Mammary epithelial cell (primary cell): ENCODE measurements around the gene SYP.

ENCODE experiments used
- CTCF ChIP-seq, 2 donors: IDR thresholded peaks in 1 of 2; conservative IDR thresholded peaks in 1 of 2; 2 replicates each; pipeline ENCODE4 v1.5.1; 2011 to 2012; ENCODE audit warnings: inconsistent platforms in 2 of 2, low read length in 2 of 2, mild to moderate bottlenecking in 2 of 2, control low read depth in 1 of 2, low read depth in 1 of 2; ENCODE audit not compliant: insufficient read depth in 1 of 2; ENCODE audit errors: extremely low read depth in 1 of 2
- EZH2 ChIP-seq: IDR thresholded peaks from 2 replicates; pipeline ENCODE4 v1.6.1; 2012; ENCODE audit warnings: low read length, inconsistent platforms, borderline replicate concordance

GRCh38 chrX:49244207-49244606 lies 44.2 kb upstream of the SYP start:
- no peak for TF ChIP-seq EZH2
- no peak for TF ChIP-seq CTCF (conservative IDR thresholded peaks at IDR 0.05 in 1 of 2, IDR thresholded peaks at IDR 0.05 in 1 of 2; ENCODE audit: extremely low read depth in 1 of 2, insufficient read depth in 1 of 2, low read depth in 1 of 2, low read length in 2 of 2)
